HG03558 (cell line): ENCODE data around the gene FAM174A.
"Not testable (repeated sequence)": the region's sequence is repeated elsewhere in the genome, so short reads cannot be mapped to it uniquely, and the experiment has no call there.

ENCODE experiments used
- ATAC-seq: cut with Tn5 transposase; IDR thresholded peaks from one replicate; pipeline ENCODE4 v1.9.1; 2021; ENCODE audit warnings: moderate number of reproducible peaks; ENCODE audit not compliant: unreplicated experiment; ENCODE audit errors: extremely low read depth

Gene FAM174A

GRCh38 chr5:100574716-100575115 lies 39.5 kb downstream of the FAM174A start:
- no peak for ATAC-seq

- ATAC-seq: no peak
These were observed 40.6 kb downstream of the FAM174A start for GRCh38 chr5:100575815-100576214.

- ATAC-seq: no peak
These were observed 41.1 kb downstream of the FAM174A start for GRCh38 chr5:100576217-100576751.

GRCh38 chr5:100577506-100577905 lies 42.3 kb downstream of the FAM174A start:
- no peak for ATAC-seq

- peak; percentile 95 for ATAC-seq
These were observed 48.9 kb downstream of the FAM174A start for GRCh38 chr5:100584069-100584468.

GRCh38 chr5:100584889-100585288 lies 49.7 kb downstream of the FAM174A start:
- no peak for ATAC-seq

GRCh38 chr5:100590867-100591266 lies 55.7 kb downstream of the FAM174A start:
- no peak for ATAC-seq

GRCh38 chr5:100595152-100595811 lies 60.1 kb downstream of the FAM174A start:
- ATAC-seq: no peak

GRCh38 chr5:100595812-100596173 lies 60.6 kb downstream of the FAM174A start:
- ATAC-seq: no peak

- no peak for ATAC-seq
These were observed 63.3 kb downstream of the FAM174A start for GRCh38 chr5:100598446-100598845.

GRCh38 chr5:100600298-100600994 lies 65.3 kb downstream of the FAM174A start:
- no peak for ATAC-seq

GRCh38 chr5:100603141-100603540 lies 68.0 kb downstream of the FAM174A start:
- ATAC-seq: no peak

GRCh38 chr5:100604021-100604420 lies 68.8 kb downstream of the FAM174A start:
- ATAC-seq: not testable (repeated sequence)

GRCh38 chr5:100609594-100609993 lies 74.4 kb downstream of the FAM174A start:
- no peak for ATAC-seq

GRCh38 chr5:100614308-100614707 lies 79.1 kb downstream of the FAM174A start:
- ATAC-seq: no peak

GRCh38 chr5:100615362-100615761 lies 80.2 kb downstream of the FAM174A start:
- no peak for ATAC-seq

GRCh38 chr5:100616291-100616690 lies 81.1 kb downstream of the FAM174A start:
- no peak for ATAC-seq

- no peak for ATAC-seq
These were observed 81.8 kb downstream of the FAM174A start for GRCh38 chr5:100616981-100617380.

- ATAC-seq: peak; percentile 82
These were observed 88.5 kb downstream of the FAM174A start for GRCh38 chr5:100623719-100624118.

- no peak for ATAC-seq
These were observed 99.9 kb downstream of the FAM174A start for GRCh38 chr5:100634937-100635534.
